GM12878 (cell line): ENCODE data around the gene NTF3. TPM values are rescaled to one million over a fixed set of nuclear protein-coding genes. Genes with fewer than 3 reads are reported as not detected.

Source experiments
- BHLHE40 ChIP-seq, 2 experiments: fragments of 450-650 bp in 1 of 2; IDR thresholded peaks; 2 replicates each; pipeline ENCODE4 v1.6.1; 2011 to 2017; ENCODE audit warnings: low read depth in 2 of 2, borderline replicate concordance in 1 of 2, improper control_type of control experiment in 1 of 2, low read length in 1 of 2, mild to moderate bottlenecking in 1 of 2
- CTCF ChIP-seq, 3 experiments: IDR thresholded peaks in 2 of 3; conservative IDR thresholded peaks in 1 of 3; 2 replicates each; pipeline ENCODE4 v1.5.1; 2011; ENCODE audit warnings: low read depth in 3 of 3, low read length in 3 of 3, mild to moderate bottlenecking in 3 of 3, control low read depth in 2 of 3, moderate library complexity in 2 of 3, inconsistent platforms in 1 of 3, mixed read lengths in 1 of 3; ENCODE audit not compliant: control insufficient read depth in 2 of 3, insufficient read depth in 1 of 3; ENCODE audit errors: extremely low read depth in 1 of 3
- IRF5 ChIP-seq: fragments of 450-650 bp; IDR thresholded peaks from 2 replicates; pipeline ENCODE4 v1.6.1; 2017; ENCODE audit warnings: borderline replicate concordance
- LARP7 ChIP-seq: fragments of 450-650 bp; IDR thresholded peaks from 2 replicates; pipeline ENCODE4 v1.6.1; 2017; ENCODE audit warnings: mild to moderate bottlenecking
- PML ChIP-seq: IDR thresholded peaks from 2 replicates; pipeline ENCODE4 v1.6.1; 2012; ENCODE audit warnings: low read length, inconsistent platforms
- POU2F2 ChIP-seq: IDR thresholded peaks from 3 replicates; pipeline ENCODE4 v1.6.1; 2011; ENCODE audit warnings: low read depth, mild to moderate bottlenecking, low read length, borderline replicate concordance
- PRDM15 ChIP-seq: fragments of 450-650 bp; formaldehyde crosslinking; IDR thresholded peaks from 2 replicates; pipeline ENCODE4 v1.4.0; 2020; ENCODE audit warnings: mild to moderate bottlenecking, moderate library complexity
- RB1 ChIP-seq: fragments of 450-650 bp; formaldehyde crosslinking; IDR thresholded peaks from 2 replicates; pipeline ENCODE4 v1.6.1; 2017; ENCODE audit warnings: mild to moderate bottlenecking, borderline replicate concordance
- SP1 ChIP-seq: IDR thresholded peaks from one replicate; pipeline ENCODE4 v1.6.1; 2011; ENCODE audit warnings: low read depth, low read length
- ZNF687 ChIP-seq: fragments of 450-650 bp; IDR thresholded peaks from 2 replicates; pipeline ENCODE4 v1.6.1; 2017; ENCODE audit warnings: mild to moderate bottlenecking, moderate library complexity
- polyA plus RNA-seq, 11 experiments: library from polyadenylated mRNA; depleted of rRNA in 4 of 11; unstranded in 6 of 11; stranded (reverse) in 5 of 11; fragments of >200 nt; fragmentation: Nextera tagmentation in 4 of 11; fragmentation: Illumina TruSeq in 1 of 11; extraction: Ambion mirVana in 4 of 11; extraction: Trizol in 1 of 11; gene quantifications; 1 replicate in 1 of 11; 2 replicates in 10 of 11; pipeline versions ENCODE4 v1.2.1 to v1.2.3, GENCODE V29; 2011 to 2016; ENCODE audit warnings: inconsistent platforms in 2 of 11, missing spikeins in 2 of 11, low read depth in 1 of 11
- total RNA-seq, 4 experiments: library from RNA; depleted of rRNA in 3 of 4; stranded (reverse); fragments of >200 nt in 3 of 4; fragmentation: Illumina TruSeq in 1 of 4; extraction: Trizol in 1 of 4; gene quantifications; 2 replicates each; pipeline versions ENCODE4 v1.2.1 to v1.2.3, GENCODE V29; 2013 to 2021

Gene NTF3
- total and polyA plus RNA-seq, 10 of the 15 experiments (the other 5 are each of a cell fraction or from before 2014, with no cell fraction given) = 0.07 TPM; not detected in 9

- no peak for TF ChIP-seq IRF5
- no peak for TF ChIP-seq BHLHE40 (IDR thresholded peaks at IDR 0.05; ENCODE audit: borderline replicate concordance in 1 of 2, low read depth in 2 of 2, low read length in 1 of 2)
- TF ChIP-seq CTCF (IDR thresholded peaks at IDR 0.05 in 2 of 3, conservative IDR thresholded peaks at IDR 0.05 in 1 of 3; ENCODE audit: control insufficient read depth in 2 of 3, extremely low read depth in 1 of 3, insufficient read depth in 1 of 3, low read depth in 3 of 3, low read length in 3 of 3) = no peak
- TF ChIP-seq PRDM15 = no peak
- TF ChIP-seq PML = no peak
- no peak for TF ChIP-seq LARP7
- no peak for TF ChIP-seq RB1
- TF ChIP-seq SP1 = no peak
- TF ChIP-seq ZNF687 = no peak
- TF ChIP-seq POU2F2 = no peak
Observed at GRCh38 chr12:5456030-5456429, 24.1 kb downstream of the NTF3 start (continued).
